Heart left ventricle (tissue), 16 donors: ENCODE measurements around the gene PIGS. TPM values are rescaled to one million over a fixed set of nuclear protein-coding genes. Genes with fewer than 3 reads are reported as not detected.

ENCODE experiments used
- ATAC-seq, 4 donors: fragments of 200-7000 bp; cut with Tn5 transposase; one replicate each; pipeline ENCODE4 v1.9.1; 2020 to 2022; ENCODE audit warnings: moderate library complexity in 4 of 4, mild to moderate bottlenecking in 3 of 4, moderate number of reproducible peaks in 1 of 4
- DNase-seq, 5 donors: peaks; one replicate each; pipeline ENCODE4 v3.0.0-alpha.2; 2020
- H3K27ac ChIP-seq, 12 donors: fragments of 200-600 bp; sonication (generic) in 4 of 12; one replicate each; pipeline versions ENCODE4 v1.5.0 to v1.8.0; 2016 to 2022; ENCODE audit warnings: mild to moderate bottlenecking in 2 of 12
- H3K27me3 ChIP-seq, 9 donors: fragments of 200-600 bp; sonication (generic) in 2 of 9; one replicate each; pipeline versions ENCODE4 v1.5.1 to v1.8.0; 2016 to 2022; ENCODE audit warnings: mild to moderate bottlenecking in 3 of 9
- H3K36me3 ChIP-seq, 9 donors: fragments of 200-600 bp; sonication (generic) in 2 of 9; one replicate each; pipeline versions ENCODE4 v1.5.0 to v1.8.0; 2018 to 2022; ENCODE audit warnings: mild to moderate bottlenecking in 2 of 9
- H3K4me1 ChIP-seq, 12 donors: fragments of 200-600 bp; sonication (generic) in 4 of 12; one replicate each; pipeline versions ENCODE4 v1.5.0 to v1.8.0; 2016 to 2022; ENCODE audit warnings: mild to moderate bottlenecking in 3 of 12
- H3K4me3 ChIP-seq, 12 donors: fragments of 200-600 bp; sonication (generic) in 4 of 12; one replicate each; pipeline versions ENCODE4 v1.5.0 to v1.8.0; 2017 to 2022; ENCODE audit warnings: mild to moderate bottlenecking in 9 of 12, moderate library complexity in 4 of 12
- H3K9me3 ChIP-seq, 12 donors: fragments of 200-600 bp; sonication (generic) in 4 of 12; one replicate each; pipeline versions ENCODE4 v1.5.0 to v1.8.0; 2016 to 2022; ENCODE audit warnings: mild to moderate bottlenecking in 1 of 12
- POLR2A ChIP-seq, 2 donors: fragments of 450-650 bp; IDR thresholded peaks; one replicate each; pipeline ENCODE4 v1.6.1; 2017; ENCODE audit warnings: antibody characterized with exemption in 2 of 2, mild to moderate bottlenecking in 2 of 2, moderate library complexity in 2 of 2
- WGBS, 4 donors: extraction: QIAGEN DNeasy Blood & Tissue Kit in 2 of 4; methylation state at CpG; one replicate each; pipeline versions ENCODE4 v1.1.5 to v1.1.7; 2013 to 2018; 5-methylcytosine and 5-hydroxymethylcytosine counted together
- intact Hi-C, 10 donors: fragments of 100-400 bp; cut with DNase I; formaldehyde crosslinking; loops; one replicate each; pipeline versions ENCODE4 v1.11.1 to v1.14.2; 2022
- long read RNA-seq, 3 donors: library from polyadenylated mRNA; unstranded; transcript quantifications; one replicate each; pipeline ENCODE4 v2.0.0, GENCODE V29; 2020 to 2021
- polyA plus RNA-seq, 2 donors: library from polyadenylated mRNA; stranded (reverse); fragments of 200-250 nt; gene quantifications; one replicate each; pipeline ENCODE4 v1.2.3, GENCODE V29; 2013
- total RNA-seq, 9 donors: library from RNA; depleted of rRNA in 2 of 9; stranded (reverse); fragments of >200 nt in 2 of 9; fragmentation: NEBNext Ultra II Directional in 3 of 9; extraction: Animal tissue kit (Norgen Biotek cat#: 25700) in 3 of 9; gene quantifications; one replicate each; pipeline versions ENCODE4 v1.1.0 to v1.2.4, GENCODE V29; 2016 to 2023
- TF ChIP-seq, protein P1 (sequence below), 12 donors: fragments of 200-600 bp; sonication (generic) in 4 of 12; IDR thresholded peaks; one replicate each; pipeline versions ENCODE4 v1.5.0 to v1.8.0; 2018 to 2022; ENCODE audit warnings: antibody characterized with exemption in 12 of 12, mild to moderate bottlenecking in 5 of 12
- donor health status: ischemic (EF 13 %, LVEDD 7.1; RV severe dilation, severe dysfunction).
- donor health status: healthy with polysubstance abuse.
- donor health status: DM: no; HTN: yes; CAD: no.
- donor health status: DM: no; HTN: no; CAD: no.
- donor health status: ischemic (EF 25% LVEDD 6.9; RV normal size, moderate dysfunction).
- donor health status: ischemic (EF 25% LVEDD 5.7; RV mildly dilated, moderate dysfunction).
- donor health status: healthy.
- donor health status: DM: yes; HTN: yes; CAD: no.
- donor health status: ischemic (EF 35%, LVEDD 5.7; RV mildly dilated, moderate dysfunction).
- donor health status: nonischemic (EF 11% LVEDD 7.7; RV severe dilation, severe dysfunction).
- donor health status: DM: yes; HTN: yes; CAD: no.
- donor health status: PGD.
- donor health status: ischemic (EF 29% LVEDD 5.4; RV normal size, mild dysfunction).
- donor health status: nonischemic (EF 23%, LVEDD 6.1; RV moderate dilation, normal function).

Gene PIGS
- 10 to 100 TPM; 44.7 to 83.1 (median 55.1) TPM for total RNA-seq
- polyA plus RNA-seq = 10 to 100 TPM; 10.4 to 88.4 TPM
- long read RNA-seq, donor 1, transcript PIGS-202 (12 exons, 2,877 nt) = major isoform, 30 of 68 reads
- long read RNA-seq, donor 1, transcript PIGS-203 (11 exons, 2,815 nt) = minor isoform, 10 of 68 reads
- long read RNA-seq, donor 1, partial matches to known transcripts = 23 of 68 reads
- long read RNA-seq, donor 1, other reads (novel, unspliced or antisense) = 1 of 68 reads
- long read RNA-seq, donor 2, transcript PIGS-203 (11 exons, 2,815 nt) = minor isoform, 38 of 336 reads
- long read RNA-seq, donor 2, transcript PIGS-202 (12 exons, 2,877 nt) = major isoform, 184 of 336 reads
- long read RNA-seq, donor 2, transcript PIGS-206 (2 exons, 3,088 nt) = minor isoform, 10 of 336 reads
- long read RNA-seq, donor 2, partial matches to known transcripts = 82 of 336 reads
- long read RNA-seq, donor 2, other reads (novel, unspliced or antisense) = 16 of 336 reads
- long read RNA-seq, donor 3, transcript PIGS-203 (11 exons, 2,815 nt) = minor isoform, 13 of 87 reads
- long read RNA-seq, donor 3, transcript PIGS-202 (12 exons, 2,877 nt) = major isoform, 38 of 87 reads
- long read RNA-seq, donor 3, transcript PIGS-206 (2 exons, 3,088 nt) = minor isoform, 6 of 87 reads
- long read RNA-seq, donor 3, partial matches to known transcripts = 25 of 87 reads
- long read RNA-seq, donor 3, other reads (novel, unspliced or antisense) = 4 of 87 reads

DNA sequence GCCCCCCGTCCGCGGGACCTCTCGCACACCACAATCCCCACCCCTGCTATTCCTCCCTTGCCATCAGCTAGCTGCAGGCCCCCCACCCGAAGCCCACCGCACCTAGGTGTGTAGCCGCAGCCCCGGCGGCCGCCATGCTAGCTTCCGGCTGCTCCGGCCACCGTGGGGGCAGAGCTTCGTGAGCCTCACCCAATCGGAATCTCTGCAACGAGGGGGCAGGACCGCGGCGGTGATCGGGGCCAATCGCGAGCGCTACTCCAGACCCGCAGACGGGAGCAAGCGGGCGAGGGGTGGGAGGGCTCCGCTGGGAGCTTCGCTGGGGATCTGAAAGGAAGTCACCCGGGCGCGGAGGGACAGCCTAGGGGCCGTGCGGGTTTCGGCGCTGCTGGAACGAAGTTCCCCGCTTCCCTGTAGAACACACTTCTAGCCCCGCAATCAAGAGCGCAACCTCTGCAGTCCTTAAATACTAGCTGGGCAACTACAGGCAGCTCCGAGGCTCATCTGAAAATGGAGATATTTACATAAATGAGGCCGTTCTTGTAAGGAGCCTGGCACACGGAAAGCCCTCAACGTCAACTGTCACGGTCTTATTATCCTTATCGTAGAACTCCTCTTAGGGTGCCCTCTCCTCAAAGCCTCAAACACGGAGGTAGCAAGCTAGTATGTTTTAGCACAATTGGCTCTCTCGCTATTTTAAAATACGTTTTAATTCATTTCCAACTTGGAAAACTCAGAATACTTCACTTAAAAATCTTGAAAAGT, at the start of gene PIGS:
TSS of gene PIGS (minus strand) at position 164 of the 762 bp plus-strand sequence. CDS start at position 136, 28 bp downstream.
- H3K27ac ChIP-seq = peak within 1 kb of the TSS in 11 of 12 donors; percentile 75 to 93 (median 81)
- peak within 1 kb of the TSS; percentile 73 to 100 (median 92) for H3K4me3 ChIP-seq
- intact Hi-C loops = loop anchor here in 2 of 10 donors (2.0 to 5.0 kb wide), 2 partner anchors 19 to 76 kb away; partner anchors contain the start of genes BLTP2 (in 1 of the 2) and UNC119 (in 1 of the 2)
- no peaks in the 10 kb centered on the region for H3K27me3 ChIP-seq
- peaks cover 0 to 24% (median 10%) of the 10 kb centered on the region in 9 donors for H3K36me3 ChIP-seq
- H3K4me1 ChIP-seq = peaks cover 0 to 53% (median 24%) of the 10 kb centered on the region in 12 donors
- ATAC-seq (peak; percentile 91 to 95 (median 92)), DNase-seq (peak; percentile 96 to 98 (median 97))
- peak in 1 of 2 donors; percentile 89 for TF ChIP-seq POLR2A (IDR thresholded peaks at IDR 0.05)
- TF ChIP-seq, protein P1, sequence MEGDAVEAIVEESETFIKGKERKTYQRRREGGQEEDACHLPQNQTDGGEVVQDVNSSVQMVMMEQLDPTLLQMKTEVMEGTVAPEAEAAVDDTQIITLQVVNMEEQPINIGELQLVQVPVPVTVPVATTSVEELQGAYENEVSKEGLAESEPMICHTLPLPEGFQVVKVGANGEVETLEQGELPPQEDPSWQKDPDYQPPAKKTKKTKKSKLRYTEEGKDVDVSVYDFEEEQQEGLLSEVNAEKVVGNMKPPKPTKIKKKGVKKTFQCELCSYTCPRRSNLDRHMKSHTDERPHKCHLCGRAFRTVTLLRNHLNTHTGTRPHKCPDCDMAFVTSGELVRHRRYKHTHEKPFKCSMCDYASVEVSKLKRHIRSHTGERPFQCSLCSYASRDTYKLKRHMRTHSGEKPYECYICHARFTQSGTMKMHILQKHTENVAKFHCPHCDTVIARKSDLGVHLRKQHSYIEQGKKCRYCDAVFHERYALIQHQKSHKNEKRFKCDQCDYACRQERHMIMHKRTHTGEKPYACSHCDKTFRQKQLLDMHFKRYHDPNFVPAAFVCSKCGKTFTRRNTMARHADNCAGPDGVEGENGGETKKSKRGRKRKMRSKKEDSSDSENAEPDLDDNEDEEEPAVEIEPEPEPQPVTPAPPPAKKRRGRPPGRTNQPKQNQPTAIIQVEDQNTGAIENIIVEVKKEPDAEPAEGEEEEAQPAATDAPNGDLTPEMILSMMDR (IDR thresholded peaks at IDR 0.05) = peak in 1 of 12 donors; percentile 14
- no peaks in the 10 kb centered on the region for H3K9me3 ChIP-seq
- 0 to 1% (median 1%) methylated on average over 24 to 49 of the region's 49 CpGs for WGBS, 4 donors

DNA sequence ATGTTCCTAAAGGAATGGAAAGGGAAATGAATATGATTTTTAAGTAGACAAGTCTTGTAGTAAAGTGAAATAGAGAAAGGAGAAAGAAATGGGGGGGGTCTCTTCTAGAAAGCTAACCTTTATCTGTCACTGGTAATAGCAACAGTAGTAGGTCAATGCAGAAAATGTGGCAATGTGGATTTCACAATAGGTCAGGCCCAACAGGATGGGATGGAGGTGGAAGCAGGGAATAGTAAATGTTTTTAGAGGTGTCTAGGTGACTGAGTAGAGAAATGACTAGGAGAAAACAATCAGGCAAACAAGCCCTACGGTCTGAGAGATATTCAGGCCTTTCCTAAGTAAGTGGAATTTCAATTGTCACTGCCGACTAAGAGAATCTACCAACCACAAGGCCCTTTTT, 48.7 kb upstream of the PIGS start:
- no peak for ATAC-seq
- peaks cover 0 to 16% (median 0%) of the 10 kb centered on the region in 12 donors for H3K4me1 ChIP-seq
- intact Hi-C loops = no loop called here
- H3K36me3 ChIP-seq = peaks cover 0 to 100% (median 96%) of the 10 kb centered on the region in 9 donors
- no peak overlapping the region for H3K27ac ChIP-seq
- WGBS, 4 donors = 75 to 84% (median 80%) methylated on average over 2 of the region's 2 CpGs
- TF ChIP-seq, protein P1 (IDR thresholded peaks at IDR 0.05) = no peak
- TF ChIP-seq POLR2A (IDR thresholded peaks at IDR 0.05) = no peak
- no peaks in the 10 kb centered on the region for H3K27me3 ChIP-seq
- no peak for DNase-seq
- H3K9me3 ChIP-seq = no peaks in the 10 kb centered on the region
- H3K4me3 ChIP-seq = no peak overlapping the region

DNA sequence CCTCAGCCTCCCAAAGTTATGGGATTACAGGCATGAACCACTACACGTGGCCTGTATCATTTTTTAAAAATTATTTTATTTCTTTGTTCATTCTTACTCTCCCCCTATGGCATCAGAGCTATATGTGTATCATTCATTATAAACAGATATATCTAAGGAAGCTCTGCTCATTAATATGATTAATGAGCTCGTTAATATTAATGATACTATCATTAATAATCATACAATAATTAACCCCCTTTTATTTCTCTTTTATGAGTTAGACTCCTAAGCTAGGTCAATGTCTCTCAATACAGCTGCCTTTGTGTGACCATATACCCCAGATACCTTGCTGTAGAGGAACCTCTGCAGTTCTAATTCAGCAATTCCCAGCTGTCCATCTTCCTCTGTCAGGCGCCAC, 47.1 kb upstream of the PIGS start:
- Histone ChIP-seq H3K4me1 (peaks cover 0 to 6% (median 0%) of the 10 kb centered on the region in 12 donors), H3K4me3 (no peak overlapping the region), H3K9me3 (no peaks in the 10 kb centered on the region), H3K27me3 (no peaks in the 10 kb centered on the region), H3K36me3 (peaks cover 0 to 100% (median 97%) of the 10 kb centered on the region in 9 donors), H3K27ac (no peak overlapping the region)
- TF ChIP-seq POLR2A (IDR thresholded peaks at IDR 0.05) = no peak
- TF ChIP-seq, protein P1 (IDR thresholded peaks at IDR 0.05) = no peak
- no peak for ATAC-seq
- WGBS, 4 donors = 91 to 97% (median 93%) methylated on average over 3 of the region's 3 CpGs
- intact Hi-C loops = loop anchor here in 1 of 10 donors (10.0 kb wide), 1 partner anchor 74 kb away; no protein-coding TSS in a partner anchor
- no peak for DNase-seq
